ENCODE measurements around the gene ZNF784.

DNA sequence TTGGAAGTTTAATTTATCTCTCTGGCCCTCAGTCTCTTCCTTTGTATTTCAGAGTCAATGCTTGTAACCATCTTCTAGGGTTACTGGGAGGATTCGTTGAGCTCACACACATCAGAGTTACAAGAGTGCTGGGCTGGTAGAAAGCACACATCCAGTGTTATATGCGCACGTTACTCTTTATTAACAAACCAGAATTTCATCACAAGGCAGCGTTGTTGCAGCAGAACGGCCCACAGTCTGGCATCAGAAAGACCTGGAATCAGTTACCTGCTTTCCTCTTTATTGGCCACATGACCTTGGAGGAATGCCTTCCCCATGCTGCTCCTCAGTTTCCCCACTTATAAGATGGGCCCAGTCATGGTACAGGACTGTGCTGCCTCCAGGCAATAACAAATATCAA is 15.0 kb downstream of the ZNF784 start:
- no peak for TF ChIP-seq EP300 (IDR thresholded peaks at IDR 0.05)
- TF ChIP-seq, protein P1, sequence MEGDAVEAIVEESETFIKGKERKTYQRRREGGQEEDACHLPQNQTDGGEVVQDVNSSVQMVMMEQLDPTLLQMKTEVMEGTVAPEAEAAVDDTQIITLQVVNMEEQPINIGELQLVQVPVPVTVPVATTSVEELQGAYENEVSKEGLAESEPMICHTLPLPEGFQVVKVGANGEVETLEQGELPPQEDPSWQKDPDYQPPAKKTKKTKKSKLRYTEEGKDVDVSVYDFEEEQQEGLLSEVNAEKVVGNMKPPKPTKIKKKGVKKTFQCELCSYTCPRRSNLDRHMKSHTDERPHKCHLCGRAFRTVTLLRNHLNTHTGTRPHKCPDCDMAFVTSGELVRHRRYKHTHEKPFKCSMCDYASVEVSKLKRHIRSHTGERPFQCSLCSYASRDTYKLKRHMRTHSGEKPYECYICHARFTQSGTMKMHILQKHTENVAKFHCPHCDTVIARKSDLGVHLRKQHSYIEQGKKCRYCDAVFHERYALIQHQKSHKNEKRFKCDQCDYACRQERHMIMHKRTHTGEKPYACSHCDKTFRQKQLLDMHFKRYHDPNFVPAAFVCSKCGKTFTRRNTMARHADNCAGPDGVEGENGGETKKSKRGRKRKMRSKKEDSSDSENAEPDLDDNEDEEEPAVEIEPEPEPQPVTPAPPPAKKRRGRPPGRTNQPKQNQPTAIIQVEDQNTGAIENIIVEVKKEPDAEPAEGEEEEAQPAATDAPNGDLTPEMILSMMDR (IDR thresholded peaks at IDR 0.05): no peak
